Thoracic aorta (tissue), 2 donors: ENCODE measurements around the gene MEGF9. TPM values are rescaled to one million over a fixed set of nuclear protein-coding genes. Genes with fewer than 3 reads are reported as not detected.

Source experiments
- ATAC-seq: fragments of 150-250 bp; one replicate; pipeline ENCODE4 v1.8.0; 2017; ENCODE audit warnings: low read depth; ENCODE audit not compliant: insufficient number of reproducible peaks, low FRiP score
- DNase-seq: peaks from one replicate; pipeline ENCODE4 v3.0.0-alpha.2; 2020; ENCODE audit warnings: low spot score
- H3K27ac ChIP-seq, 2 donors: fragments of 200-600 bp; sonication (generic); 1 replicate in 1 of 2; 2 replicates in 1 of 2; pipeline ENCODE4 v1.5.1; 2016; ENCODE audit warnings: mild to moderate bottlenecking in 2 of 2, moderate library complexity in 2 of 2
- H3K27me3 ChIP-seq: fragments of 200-600 bp; sonication (generic); replicated peaks from 2 replicates; pipeline ENCODE4 v1.6.0; 2016; ENCODE audit warnings: mild to moderate bottlenecking; ENCODE audit not compliant: insufficient read depth
- H3K36me3 ChIP-seq: fragments of 200-600 bp; sonication (generic); one replicate; pipeline ENCODE4 v1.5.1; 2016
- H3K4me1 ChIP-seq, 2 donors: fragments of 200-600 bp; sonication (generic); 1 replicate in 1 of 2; 2 replicates in 1 of 2; pipeline versions ENCODE4 v1.5.1 to v1.6.0; 2016; ENCODE audit warnings: low read depth in 2 of 2, mild to moderate bottlenecking in 1 of 2; ENCODE audit not compliant: control insufficient read depth in 1 of 2
- H3K4me3 ChIP-seq: fragments of 200-600 bp; sonication (generic); 2 replicates; pipeline ENCODE4 v1.5.1; 2016; ENCODE audit warnings: mild to moderate bottlenecking
- H3K9me3 ChIP-seq: fragments of 200-600 bp; sonication (generic); 2 replicates; pipeline ENCODE4 v1.5.1; 2016
- total RNA-seq, 2 donors: library from RNA; depleted of rRNA; stranded (reverse); fragments of >200 nt; gene quantifications; one replicate each; pipeline versions ENCODE4 v1.1.0 to v1.2.3, GENCODE V29; 2016
- TF ChIP-seq, protein P1 (sequence below): fragments of 200-600 bp; sonication (generic); IDR thresholded peaks from one replicate; pipeline ENCODE4 v1.5.1; 2019; ENCODE audit warnings: antibody characterized with exemption

The MEGF9 gene
- total RNA-seq, 2 donors from 2014 or later = 19.2 to 27.3 TPM

DNA sequence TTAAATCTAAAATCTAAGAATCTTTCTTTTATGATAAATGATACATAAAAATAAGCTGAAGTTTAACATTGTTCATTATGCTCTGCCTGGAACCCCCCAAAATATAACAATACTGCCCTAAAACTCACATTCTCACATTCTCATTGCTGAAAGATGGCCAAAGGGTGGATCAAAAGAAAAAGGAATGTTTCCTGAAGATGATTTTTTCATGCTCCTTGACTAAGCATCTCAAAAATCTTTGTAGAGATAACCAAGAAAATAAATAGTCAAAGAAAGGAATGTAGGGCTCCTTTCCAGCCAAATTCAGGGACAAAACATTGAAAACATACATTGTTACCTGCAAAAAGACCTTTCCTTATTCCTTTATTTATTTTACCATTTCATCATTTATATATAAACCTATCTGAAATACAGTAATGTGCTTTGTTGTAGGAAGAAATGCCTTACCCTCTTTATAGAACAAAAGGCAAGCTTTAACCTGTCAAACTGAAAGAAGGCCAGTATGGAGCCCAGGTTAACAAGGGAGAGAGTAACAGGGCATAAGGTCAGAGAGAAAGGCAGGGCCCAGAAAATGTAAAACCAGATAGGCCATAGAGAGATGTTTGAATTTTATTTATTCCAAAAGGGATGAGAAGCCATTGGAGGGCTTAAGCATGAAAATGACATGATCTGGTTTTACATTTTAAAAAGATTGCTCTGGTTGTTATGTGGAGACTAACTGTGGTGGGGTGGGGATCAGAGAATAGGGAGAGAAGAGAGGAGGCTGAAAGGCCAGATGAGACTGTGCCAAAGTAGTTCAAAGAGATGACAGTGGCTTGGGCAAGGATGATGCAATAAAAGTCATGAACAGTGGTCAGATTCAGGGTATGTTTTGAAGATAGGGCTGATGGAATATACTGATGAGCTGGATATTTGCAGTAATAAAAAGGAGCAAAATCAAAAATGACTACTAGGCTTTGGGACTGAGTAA lies 97.0 kb downstream of the MEGF9 start:
- no peak overlapping the region for H3K27ac ChIP-seq
- no peak for DNase-seq
- no peaks in the 10 kb centered on the region for H3K9me3 ChIP-seq
- no peaks in the 10 kb centered on the region for H3K4me1 ChIP-seq
- H3K27me3 ChIP-seq = no peaks in the 10 kb centered on the region
- no peak overlapping the region for H3K4me3 ChIP-seq
- no peaks in the 10 kb centered on the region for H3K36me3 ChIP-seq
- ATAC-seq = no peak
- TF ChIP-seq, protein P1, sequence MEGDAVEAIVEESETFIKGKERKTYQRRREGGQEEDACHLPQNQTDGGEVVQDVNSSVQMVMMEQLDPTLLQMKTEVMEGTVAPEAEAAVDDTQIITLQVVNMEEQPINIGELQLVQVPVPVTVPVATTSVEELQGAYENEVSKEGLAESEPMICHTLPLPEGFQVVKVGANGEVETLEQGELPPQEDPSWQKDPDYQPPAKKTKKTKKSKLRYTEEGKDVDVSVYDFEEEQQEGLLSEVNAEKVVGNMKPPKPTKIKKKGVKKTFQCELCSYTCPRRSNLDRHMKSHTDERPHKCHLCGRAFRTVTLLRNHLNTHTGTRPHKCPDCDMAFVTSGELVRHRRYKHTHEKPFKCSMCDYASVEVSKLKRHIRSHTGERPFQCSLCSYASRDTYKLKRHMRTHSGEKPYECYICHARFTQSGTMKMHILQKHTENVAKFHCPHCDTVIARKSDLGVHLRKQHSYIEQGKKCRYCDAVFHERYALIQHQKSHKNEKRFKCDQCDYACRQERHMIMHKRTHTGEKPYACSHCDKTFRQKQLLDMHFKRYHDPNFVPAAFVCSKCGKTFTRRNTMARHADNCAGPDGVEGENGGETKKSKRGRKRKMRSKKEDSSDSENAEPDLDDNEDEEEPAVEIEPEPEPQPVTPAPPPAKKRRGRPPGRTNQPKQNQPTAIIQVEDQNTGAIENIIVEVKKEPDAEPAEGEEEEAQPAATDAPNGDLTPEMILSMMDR = no peak

DNA sequence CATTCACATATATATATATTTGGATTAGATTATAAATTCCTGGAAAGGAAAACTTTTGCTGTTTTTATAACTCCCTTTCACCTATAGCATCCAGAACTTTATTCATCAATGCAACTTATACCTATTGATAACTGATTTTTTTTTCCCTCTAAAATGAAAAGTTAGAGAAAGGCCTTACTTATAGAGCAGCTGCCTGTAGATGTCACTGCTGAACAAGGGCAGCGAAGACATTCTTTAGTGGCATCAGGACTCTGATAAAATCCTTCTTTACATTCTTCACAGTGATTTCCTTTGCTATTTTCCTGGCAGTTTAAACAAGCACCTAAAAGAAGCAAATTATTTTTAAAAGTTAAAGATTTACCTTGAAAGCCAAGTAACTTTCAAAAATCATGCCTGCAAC lies 102.1 kb downstream of the MEGF9 start:
- ATAC-seq = no peak
- TF ChIP-seq, protein P1 = no peak
- Histone ChIP-seq H3K9me3 (no peaks in the 10 kb centered on the region), H3K4me1 (no peaks in the 10 kb centered on the region), H3K27me3 (no peaks in the 10 kb centered on the region), H3K36me3 (peaks cover 6% of the 10 kb centered on the region), H3K27ac (no peak overlapping the region), H3K4me3 (no peak overlapping the region)
- DNase-seq = no peak

DNA sequence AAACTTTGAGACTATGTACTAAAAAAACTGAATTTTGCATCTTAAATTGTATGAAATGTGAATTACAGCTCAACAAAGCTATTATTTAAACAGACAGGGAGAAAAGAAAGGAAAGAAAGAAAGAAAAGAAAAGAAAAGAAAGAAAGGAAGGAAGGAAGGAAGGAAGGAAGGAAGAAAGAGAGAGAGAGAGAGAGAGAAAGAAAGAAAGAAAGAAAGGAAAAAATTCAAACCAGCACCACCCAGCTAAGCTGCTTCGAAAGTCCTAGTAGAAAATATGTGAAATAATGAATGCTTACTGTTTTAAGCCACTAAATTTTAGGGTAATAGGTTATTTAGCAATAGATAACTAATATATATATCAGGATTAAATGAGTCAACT lies 102.6 kb downstream of the MEGF9 start:
- H3K36me3 ChIP-seq = peaks cover 11% of the 10 kb centered on the region
- TF ChIP-seq, protein P1 = no peak
- ATAC-seq = no peak
- no peaks in the 10 kb centered on the region for H3K27me3 ChIP-seq
- DNase-seq = no peak
- H3K4me1 ChIP-seq = no peaks in the 10 kb centered on the region
- H3K9me3 ChIP-seq = no peaks in the 10 kb centered on the region
- H3K4me3 ChIP-seq = no peak overlapping the region
- H3K27ac ChIP-seq = no peak overlapping the region

DNA sequence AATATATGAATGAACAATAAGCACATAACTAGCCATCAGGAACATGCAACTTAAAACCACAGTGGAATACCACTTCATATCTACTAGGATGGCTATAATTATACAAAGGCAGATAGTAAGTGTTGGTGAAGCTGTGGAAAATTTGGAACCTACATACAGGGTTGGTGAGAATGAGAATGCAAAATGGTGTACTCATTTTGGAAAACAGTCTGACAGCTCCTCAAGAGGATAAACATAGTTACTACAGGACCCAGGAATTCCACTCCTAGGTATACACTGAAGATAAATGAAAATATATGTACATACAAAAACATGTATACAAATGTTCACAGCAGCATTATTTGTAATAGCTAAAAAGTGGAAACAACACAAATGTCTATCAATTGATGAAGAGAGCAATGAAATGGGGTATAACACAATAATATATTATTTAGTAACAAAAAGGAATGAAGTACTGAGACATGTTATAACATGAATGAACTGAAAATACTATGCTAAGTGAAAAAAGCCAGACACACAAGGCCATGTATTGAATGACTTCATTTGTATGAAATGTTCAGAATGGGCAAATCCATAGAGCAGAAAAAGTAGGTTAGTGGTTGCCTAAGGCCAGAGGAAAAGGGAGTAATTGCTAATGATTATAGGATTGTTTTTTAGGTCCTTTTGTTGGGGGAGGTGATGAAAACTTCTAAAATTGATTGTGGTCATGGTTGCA lies 103.1 kb downstream of the MEGF9 start:
- TF ChIP-seq, protein P1 = no peak
- Histone ChIP-seq H3K4me1 (no peaks in the 10 kb centered on the region), H3K27ac (no peak overlapping the region), H3K9me3 (no peaks in the 10 kb centered on the region), H3K36me3 (peaks cover 11% of the 10 kb centered on the region), H3K4me3 (no peak overlapping the region), H3K27me3 (no peaks in the 10 kb centered on the region)
- no peak for DNase-seq
- no peak for ATAC-seq

DNA sequence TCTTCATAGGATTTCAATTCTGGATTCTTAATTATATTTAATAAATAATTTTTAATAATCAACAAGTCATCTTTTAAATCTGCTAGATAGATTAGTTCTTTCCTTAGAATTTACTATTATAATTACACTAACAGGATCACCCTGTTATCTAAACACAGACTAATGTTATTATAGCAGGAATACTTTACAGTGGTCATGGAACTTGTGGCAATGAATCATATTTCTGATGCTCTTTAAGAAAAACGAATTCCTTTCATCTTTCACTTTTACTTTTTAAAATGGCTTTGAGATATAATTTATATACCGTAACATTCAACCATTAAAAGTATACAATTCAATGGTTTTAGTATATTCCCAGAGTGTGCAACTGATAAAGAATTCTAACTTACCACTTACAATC lies 104.6 kb downstream of the MEGF9 start:
- no peak overlapping the region for H3K4me3 ChIP-seq
- ATAC-seq (no peak), DNase-seq (no peak)
- H3K9me3 ChIP-seq = no peaks in the 10 kb centered on the region
- H3K36me3 ChIP-seq = peaks cover 11% of the 10 kb centered on the region
- TF ChIP-seq, protein P1 = no peak
- H3K27me3 ChIP-seq = no peaks in the 10 kb centered on the region
- no peak overlapping the region for H3K27ac ChIP-seq
- no peaks in the 10 kb centered on the region for H3K4me1 ChIP-seq
